Testis (tissue), 2 donors: Measurements from ENCODE around the gene NCAM2.

ENCODE experiments used
- POLR2A ChIP-seq: fragments of 450-650 bp; IDR thresholded peaks from one replicate; pipeline ENCODE4 v1.6.1; 2017; ENCODE audit warnings: antibody characterized with exemption, mild to moderate bottlenecking, moderate library complexity
- TF ChIP-seq, protein P1 (sequence below), 3 experiments: fragments of 450-650 bp in 2 of 3; fragments of 200-600 bp in 1 of 3; sonication (generic) in 1 of 3; IDR thresholded peaks; one replicate each; pipeline ENCODE4 v1.5.1; 2016 to 2019; ENCODE audit warnings: antibody characterized with exemption in 3 of 3, mild to moderate bottlenecking in 2 of 3, moderate library complexity in 1 of 3

DNA sequence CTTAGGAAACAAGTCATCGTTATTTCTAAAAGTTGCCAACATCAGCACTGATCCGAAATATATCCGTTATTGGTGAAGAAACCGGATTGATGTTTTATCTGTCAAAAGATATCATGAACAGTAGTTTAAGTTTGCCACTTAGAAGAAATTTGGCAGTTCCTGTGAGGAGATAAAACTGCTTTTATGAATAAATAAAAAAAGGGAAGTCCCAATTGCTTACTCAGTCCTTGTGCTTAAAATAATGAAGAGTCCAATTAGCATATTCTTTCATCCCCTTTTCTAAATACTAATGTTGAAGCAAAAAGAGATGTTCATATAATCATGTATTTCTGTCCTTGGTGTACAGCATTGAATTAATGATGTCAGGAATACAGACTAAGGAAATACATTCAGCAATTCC is 164.6 kb downstream of the NCAM2 start:
- TF ChIP-seq, protein P1, sequence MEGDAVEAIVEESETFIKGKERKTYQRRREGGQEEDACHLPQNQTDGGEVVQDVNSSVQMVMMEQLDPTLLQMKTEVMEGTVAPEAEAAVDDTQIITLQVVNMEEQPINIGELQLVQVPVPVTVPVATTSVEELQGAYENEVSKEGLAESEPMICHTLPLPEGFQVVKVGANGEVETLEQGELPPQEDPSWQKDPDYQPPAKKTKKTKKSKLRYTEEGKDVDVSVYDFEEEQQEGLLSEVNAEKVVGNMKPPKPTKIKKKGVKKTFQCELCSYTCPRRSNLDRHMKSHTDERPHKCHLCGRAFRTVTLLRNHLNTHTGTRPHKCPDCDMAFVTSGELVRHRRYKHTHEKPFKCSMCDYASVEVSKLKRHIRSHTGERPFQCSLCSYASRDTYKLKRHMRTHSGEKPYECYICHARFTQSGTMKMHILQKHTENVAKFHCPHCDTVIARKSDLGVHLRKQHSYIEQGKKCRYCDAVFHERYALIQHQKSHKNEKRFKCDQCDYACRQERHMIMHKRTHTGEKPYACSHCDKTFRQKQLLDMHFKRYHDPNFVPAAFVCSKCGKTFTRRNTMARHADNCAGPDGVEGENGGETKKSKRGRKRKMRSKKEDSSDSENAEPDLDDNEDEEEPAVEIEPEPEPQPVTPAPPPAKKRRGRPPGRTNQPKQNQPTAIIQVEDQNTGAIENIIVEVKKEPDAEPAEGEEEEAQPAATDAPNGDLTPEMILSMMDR (IDR thresholded peaks at IDR 0.05) = no peak
- TF ChIP-seq POLR2A = no peak
